Nephron (organoid): Measurements from ENCODE around the gene PRR33.
"Not testable (repeated sequence)": the region's sequence is repeated elsewhere in the genome, so short reads cannot be mapped to it uniquely, and the experiment has no call there.

Source experiments
- H3K27ac Mint-ChIP-seq, 3 experiments: 2 replicates each; pipeline ENCODE4 v1.8.0; 2020; ENCODE audit warnings: mixed read lengths in 3 of 3, mild to moderate bottlenecking in 2 of 3, moderate library complexity in 1 of 3
- H3K27me3 Mint-ChIP-seq: 2 replicates; pipeline ENCODE4 v1.8.0; 2021; ENCODE audit warnings: low read depth, mild to moderate bottlenecking, moderate library complexity, mixed read lengths
- H3K36me3 Mint-ChIP-seq: 2 replicates; pipeline ENCODE4 v1.8.0; 2020; ENCODE audit warnings: low read depth, mixed read lengths
- H3K4me1 Mint-ChIP-seq: 2 replicates; pipeline ENCODE4 v1.8.0; 2020; ENCODE audit warnings: mixed read lengths
- H3K4me3 Mint-ChIP-seq, 3 experiments: 2 replicates each; pipeline ENCODE4 v1.8.0; 2020; ENCODE audit warnings: mild to moderate bottlenecking in 3 of 3, mixed read lengths in 3 of 3, moderate library complexity in 2 of 3
- H3K9me3 Mint-ChIP-seq: 2 replicates; pipeline ENCODE4 v1.8.0; 2020; ENCODE audit warnings: mixed read lengths
- CTCF ChIP-seq, 3 experiments: fragments of 200-600 bp; sonication (generic); IDR thresholded peaks; one replicate each; pipeline ENCODE4 v1.5.0; 2021; ENCODE audit warnings: antibody characterized with exemption in 3 of 3; ENCODE audit not compliant: unreplicated experiment in 3 of 3

PRR33 gene

GRCh38 chr11:1878137-1879031 lies 13.3 kb downstream of the PRR33 start:
- Mint-ChIP-seq H3K4me3 (no peak overlapping the region), H3K27me3 (no peaks in the 10 kb centered on the region), H3K4me1 (peaks cover 24% of the 10 kb centered on the region), H3K36me3 (no peaks in the 10 kb centered on the region), H3K9me3 (no peaks in the 10 kb centered on the region), H3K27ac (peak overlapping the region; percentile 91 to 98 (median 96))
- no peak for TF ChIP-seq CTCF (IDR thresholded peaks at IDR 0.05; ENCODE audit: unreplicated experiment in 3 of 3)

DNA sequence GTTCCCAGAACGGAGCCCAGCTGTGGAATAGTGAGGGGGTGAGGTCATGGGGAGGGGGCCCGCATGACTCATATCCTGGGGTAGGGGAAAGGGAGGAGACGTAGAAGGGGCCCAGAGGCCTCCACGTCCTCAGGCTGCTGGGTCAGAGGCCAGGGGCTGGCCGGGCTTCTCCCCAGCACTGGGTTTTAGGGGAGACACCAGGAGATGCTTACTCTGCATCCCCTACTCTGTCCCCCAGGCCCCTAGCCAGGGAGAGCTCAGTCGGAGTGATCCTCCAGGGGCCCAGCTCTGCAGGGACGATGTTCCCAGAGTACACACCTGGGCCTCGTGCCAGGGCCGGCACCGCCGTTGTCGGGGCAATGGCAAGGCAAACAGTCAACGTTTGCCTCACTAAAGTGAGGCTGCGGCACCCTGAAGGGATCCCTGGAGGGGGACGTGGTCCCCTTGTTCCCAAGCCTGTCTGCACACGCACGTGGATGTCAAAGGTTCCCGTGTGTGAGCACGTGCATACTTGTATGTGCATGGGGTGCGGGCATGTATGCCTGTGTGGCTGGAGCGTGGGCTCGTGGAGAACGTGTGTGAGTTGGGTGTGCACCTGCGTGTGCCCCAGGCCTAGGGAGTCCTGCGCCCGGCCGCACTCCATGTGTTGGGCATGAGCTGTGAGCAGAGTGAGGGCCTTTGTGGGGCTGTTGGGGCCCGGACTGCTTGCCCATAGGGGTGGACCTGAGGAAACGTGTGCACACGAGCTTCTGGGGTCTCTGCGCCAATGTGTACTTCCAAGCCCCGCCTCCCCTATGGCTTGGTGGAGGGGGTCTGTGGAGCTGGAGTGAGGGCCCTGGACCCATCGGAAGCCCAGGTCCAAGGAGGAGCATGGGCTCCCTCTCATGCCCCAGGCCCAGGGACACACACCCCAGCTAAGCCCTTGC lies 14.2 kb downstream of the PRR33 start:
- Mint-ChIP-seq H3K4me1 (peaks cover 29% of the 10 kb centered on the region), H3K9me3 (no peaks in the 10 kb centered on the region), H3K27ac (peak overlapping the region; percentile 91 to 98 (median 96)), H3K36me3 (no peaks in the 10 kb centered on the region), H3K4me3 (no peak overlapping the region), H3K27me3 (no peaks in the 10 kb centered on the region)
- TF ChIP-seq CTCF (IDR thresholded peaks at IDR 0.05; ENCODE audit: unreplicated experiment in 3 of 3), result no peak

DNA sequence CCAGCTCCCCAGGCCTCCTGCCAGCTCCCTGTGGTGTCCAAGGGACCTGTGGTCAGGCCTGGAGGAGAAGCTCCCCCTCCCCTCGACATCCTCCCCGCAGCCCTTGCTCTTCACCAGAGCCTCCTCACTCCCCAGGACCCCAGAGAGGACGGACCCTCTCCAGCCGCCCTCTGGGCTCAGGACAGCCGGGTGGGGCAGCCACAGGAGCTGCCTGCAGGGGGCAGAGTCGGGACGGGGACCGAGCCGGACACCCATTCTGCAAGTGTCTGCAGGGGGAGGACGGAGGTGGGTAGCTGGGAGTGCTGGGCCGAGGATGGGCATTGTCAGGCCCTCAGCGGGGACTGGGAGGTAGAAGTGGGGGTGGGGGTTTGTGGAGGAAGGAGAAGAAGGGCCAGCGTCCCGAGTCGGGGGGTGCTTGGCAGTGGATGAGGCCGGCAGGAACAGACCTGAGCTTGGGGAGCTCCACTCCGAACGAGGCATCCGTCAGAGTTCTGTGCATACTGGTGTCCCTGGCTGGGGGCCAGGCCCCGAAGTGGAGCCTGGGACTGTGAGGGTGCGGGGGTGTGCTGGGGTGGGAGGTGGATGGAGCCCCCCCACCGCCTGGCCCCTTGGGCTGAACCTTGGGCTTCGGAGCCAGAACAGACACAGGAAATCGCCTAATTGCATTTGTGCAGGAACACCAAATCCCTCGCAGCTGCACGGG lies 15.2 kb downstream of the PRR33 start:
- Mint-ChIP-seq H3K4me3 (peak overlapping the region; percentile 32 to 78 (median 64)), H3K27ac (peak overlapping the region; percentile 94 to 98 (median 96)), H3K9me3 (no peaks in the 10 kb centered on the region), H3K36me3 (no peaks in the 10 kb centered on the region), H3K4me1 (peaks cover 29% of the 10 kb centered on the region), H3K27me3 (no peaks in the 10 kb centered on the region)
- peak; percentile 21 to 46 (median 26) for TF ChIP-seq CTCF (IDR thresholded peaks at IDR 0.05; ENCODE audit: unreplicated experiment in 3 of 3)

DNA sequence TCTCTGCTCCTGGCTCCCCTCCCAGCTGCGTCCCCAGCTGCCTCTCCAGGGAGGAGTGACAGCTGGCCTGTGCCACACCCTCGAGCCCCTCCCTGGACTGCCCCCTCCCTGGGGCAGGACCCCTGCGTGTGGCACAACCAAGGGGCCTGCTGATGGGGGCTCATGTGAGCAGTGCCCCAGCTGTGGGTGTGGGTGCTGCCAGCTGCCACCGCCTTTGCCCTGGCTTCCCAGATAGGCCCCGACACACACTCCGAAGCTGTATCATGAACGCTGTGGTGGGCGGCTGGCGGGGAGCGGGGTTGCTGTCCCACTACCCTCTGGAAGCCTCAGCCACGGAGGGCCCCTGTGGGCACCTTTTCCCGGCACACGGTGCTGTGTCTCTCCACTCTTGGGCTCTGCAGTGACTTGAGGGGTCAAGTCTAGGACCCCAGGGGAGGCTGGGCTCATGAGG lies 15.8 kb downstream of the PRR33 start:
- H3K4me1 Mint-ChIP-seq, result peaks cover 30% of the 10 kb centered on the region
- H3K27ac Mint-ChIP-seq, result peak overlapping the region; percentile 94 to 98 (median 96)
- H3K36me3 Mint-ChIP-seq, H3K9me3 Mint-ChIP-seq, H3K4me3 Mint-ChIP-seq, H3K27me3 Mint-ChIP-seq: not testable (repeated sequence)

DNA sequence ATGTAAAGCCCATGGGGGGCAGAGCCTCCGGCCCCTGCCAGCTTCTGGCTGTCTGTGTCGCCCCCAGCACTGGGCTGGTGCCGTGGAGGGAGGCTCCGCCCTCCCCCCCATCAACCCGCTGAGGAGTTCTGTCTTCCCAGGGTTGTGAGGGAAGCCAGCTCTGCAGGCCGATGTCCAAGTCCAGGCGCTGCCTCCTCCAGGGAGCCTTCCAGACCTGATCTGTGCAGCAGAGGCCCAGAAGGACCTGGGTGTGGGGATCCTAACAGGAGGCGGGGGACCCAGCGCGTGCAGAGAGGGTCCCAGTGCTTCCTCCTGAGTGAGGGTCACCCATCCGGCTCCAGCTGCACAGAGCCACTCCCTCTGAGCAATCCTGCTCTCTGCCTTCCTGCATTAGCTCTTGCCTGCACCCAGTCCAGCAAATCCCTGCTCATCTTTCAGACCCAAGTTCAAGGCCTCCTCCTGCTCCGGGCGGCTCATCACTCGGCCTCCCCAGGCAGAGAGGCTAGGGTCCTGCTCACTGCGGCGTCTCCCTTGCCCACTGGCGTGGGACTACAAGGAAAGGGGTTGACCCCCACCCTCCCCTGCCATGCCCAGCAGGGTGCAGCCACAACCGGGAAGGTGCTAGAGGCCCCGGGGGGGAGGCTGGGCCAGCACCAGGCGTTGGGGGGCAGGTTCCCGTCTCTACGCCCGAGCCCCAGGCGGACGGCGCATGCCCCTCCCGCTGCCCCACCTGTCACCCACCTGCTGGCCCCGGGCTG lies 16.4 kb downstream of the PRR33 start:
- no peaks in the 10 kb centered on the region for H3K9me3 Mint-ChIP-seq
- no peak for TF ChIP-seq CTCF (IDR thresholded peaks at IDR 0.05; ENCODE audit: unreplicated experiment in 3 of 3)
- peak overlapping the region in 2 of 3 experiments; percentile 40 to 52 for H3K4me3 Mint-ChIP-seq
- H3K27ac Mint-ChIP-seq, result peak overlapping the region; percentile 81 to 86 (median 82)
- H3K27me3 Mint-ChIP-seq, result peaks cover 3% of the 10 kb centered on the region
- peaks cover 30% of the 10 kb centered on the region for H3K4me1 Mint-ChIP-seq
- no peaks in the 10 kb centered on the region for H3K36me3 Mint-ChIP-seq

DNA sequence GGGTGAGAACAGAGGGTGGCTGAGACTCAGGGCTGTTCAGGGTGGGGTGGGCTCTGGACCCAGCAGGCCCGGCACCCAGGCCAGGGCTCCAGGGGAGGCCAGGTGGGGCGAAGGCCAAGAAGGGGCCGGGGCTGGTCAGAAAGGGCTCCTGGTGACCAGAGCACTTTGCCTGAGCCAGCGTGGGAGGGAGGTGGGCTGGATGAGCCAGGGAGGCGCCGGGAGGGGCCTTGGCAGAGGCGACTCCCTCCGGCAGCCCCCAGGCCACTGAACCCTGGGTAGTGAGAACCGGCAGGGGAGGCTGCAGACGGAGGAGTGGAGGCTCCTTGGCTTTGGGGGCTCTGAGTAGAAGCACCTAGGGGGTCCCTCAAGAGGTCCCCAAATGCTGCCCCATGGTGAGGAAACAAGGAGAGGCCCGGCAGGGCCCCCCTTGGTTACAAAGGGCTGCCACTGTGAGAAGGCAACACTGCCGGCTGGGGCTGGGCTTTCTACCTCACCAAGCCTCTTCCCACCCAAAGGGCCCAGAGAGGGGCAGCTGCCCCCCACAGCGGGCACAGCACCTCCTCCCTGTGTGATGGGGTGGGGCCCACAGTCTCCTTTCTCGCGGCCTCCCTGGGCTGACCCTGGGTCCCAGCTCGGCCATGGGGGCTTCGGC lies 17.1 kb downstream of the PRR33 start:
- not testable (repeated sequence) for H3K4me3 Mint-ChIP-seq, H3K9me3 Mint-ChIP-seq, H3K27ac Mint-ChIP-seq, H3K27me3 Mint-ChIP-seq, H3K36me3 Mint-ChIP-seq
- peaks cover 26% of the 10 kb centered on the region for H3K4me1 Mint-ChIP-seq

- peak overlapping the region in 1 of 3 experiments; percentile 12 for H3K4me3 Mint-ChIP-seq
- H3K27ac Mint-ChIP-seq, result peak overlapping the region; percentile 92 to 97 (median 94)
- H3K4me1 Mint-ChIP-seq, result peaks cover 26% of the 10 kb centered on the region
- H3K27me3 Mint-ChIP-seq, H3K36me3 Mint-ChIP-seq, H3K9me3 Mint-ChIP-seq: not testable (repeated sequence)
Observed at GRCh38 chr11:1873813-1874150, 17.9 kb downstream of the PRR33 start.
